NT2/D1 (cell line): Measurements from ENCODE around the gene FLNB.

ENCODE experiments used
- YY1 ChIP-seq: IDR thresholded peaks from 2 replicates; pipeline ENCODE4 v1.6.1; 2011; ENCODE audit not compliant: insufficient read length, insufficient read depth
- ZNF274 ChIP-seq: IDR thresholded peaks from 2 replicates; pipeline ENCODE4 v1.6.1; 2011; ENCODE audit warnings: mild to moderate bottlenecking, low read depth, low read length

- TF ChIP-seq YY1 (no peak), ZNF274 (no peak)
Observed at GRCh38 chr3:58063022-58063815, 55.0 kb downstream of the FLNB start.
